SKM-1 treated with dmso at 0.1 percent for 144 hours (cell line): Measurements from ENCODE around the gene GPRASP1.

Experiments
- DNase-seq: peaks from one replicate; lab custom pipeline; 2025; ENCODE audit not compliant: unreplicated experiment; lab: John Stamatoyannopoulos, UW

GPRASP1 gene

DNA sequence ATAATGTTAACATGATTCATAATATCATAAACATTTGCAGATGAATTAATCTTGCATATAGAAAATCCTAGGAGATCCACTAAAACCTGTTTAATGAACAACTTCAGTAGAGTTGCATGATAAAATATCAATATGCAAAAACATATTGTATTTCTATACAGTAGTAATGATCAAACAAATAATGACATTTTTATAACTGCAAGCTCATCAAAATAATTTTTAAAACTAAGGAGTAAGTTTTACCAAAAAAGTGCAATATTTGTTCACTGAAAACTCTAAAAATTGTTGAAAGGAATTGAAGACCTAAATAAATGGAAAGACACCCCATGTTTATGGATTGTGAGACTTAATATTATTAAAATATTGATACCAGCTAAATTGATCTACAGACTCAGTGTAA, 45.0 kb downstream of the GPRASP1 start:
- no peak for DNase-seq

DNA sequence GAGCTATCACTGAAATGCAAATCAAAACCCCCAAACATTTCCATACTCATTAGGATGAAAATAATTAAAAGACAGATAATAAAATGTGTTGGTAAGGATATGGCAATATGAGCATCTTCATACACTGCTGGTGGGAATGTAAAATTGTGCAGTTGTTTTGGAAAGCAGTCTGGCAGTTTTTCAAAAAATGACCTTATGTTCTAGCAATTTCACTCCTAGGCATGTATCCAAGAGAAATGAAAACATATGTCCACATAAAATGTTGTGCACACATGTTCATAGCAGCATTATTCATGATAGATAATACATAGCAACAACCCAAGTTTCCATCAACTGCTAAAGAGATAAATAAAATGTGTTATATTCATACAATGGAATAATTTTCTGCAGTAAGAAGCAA, 46.2 kb downstream of the GPRASP1 start:
- no peak for DNase-seq
